ENCODE results near the gene CRCP.
"Not testable (repeated sequence)": the region's sequence is repeated elsewhere in the genome, so short reads cannot be mapped to it uniquely, and the experiment has no call there.

The CRCP gene

DNA sequence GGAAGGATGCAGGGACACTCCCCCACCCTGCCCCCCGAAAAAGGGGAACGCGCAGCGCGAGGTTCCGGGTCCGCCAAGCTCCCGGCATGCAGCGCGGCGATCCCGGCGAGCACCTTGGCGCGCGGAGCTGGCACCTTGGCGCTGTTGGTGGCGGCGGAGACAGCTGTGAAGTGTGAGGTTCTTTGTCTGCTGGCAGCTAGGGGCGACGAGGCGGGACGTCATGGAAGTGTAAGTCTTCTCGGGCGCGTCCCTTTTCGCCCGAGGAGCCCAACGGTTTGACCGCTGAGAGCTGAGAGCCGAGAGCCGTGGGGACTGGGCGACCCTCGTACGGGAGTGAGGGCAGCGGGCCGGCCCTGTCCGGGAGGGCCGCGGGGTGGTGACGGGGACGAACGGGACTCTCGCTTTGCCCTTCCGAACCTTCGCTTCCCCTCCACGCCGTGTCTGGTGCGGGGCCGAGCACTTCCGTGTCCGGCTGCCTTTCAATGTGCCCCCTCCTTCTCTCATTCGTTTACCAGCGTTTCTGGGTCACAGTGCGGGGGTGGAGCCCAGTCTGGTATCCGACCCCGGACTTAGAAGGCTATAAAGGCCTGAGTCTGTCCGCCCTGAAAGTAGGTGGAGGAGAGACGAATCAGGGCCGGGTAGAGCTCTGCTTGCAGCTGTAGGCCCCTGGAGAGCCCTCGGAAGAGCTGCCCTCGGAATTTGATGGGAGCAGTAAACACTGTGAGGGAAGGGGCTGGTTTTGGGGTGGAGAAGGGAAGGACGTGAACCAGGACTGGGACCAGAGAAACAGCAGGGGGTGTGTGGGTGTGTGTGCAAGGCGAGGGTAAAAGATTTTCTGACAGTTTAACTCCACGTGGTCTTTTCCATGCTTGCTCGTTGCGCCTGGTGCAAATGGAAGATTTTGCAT, at the start of gene CRCP:
Gene CRCP (plus strand): TSS at position 105 of the 907 bp plus-strand sequence. CDS start 116 bp downstream, at position 221.
- DNase-seq (ENCODE audit: low spot score) = peak; percentile 85

GRCh38 chr7:66069732-66070131, 44.9 kb upstream of the CRCP start:
- DNase-seq (ENCODE audit: low spot score) = no peak

DNA sequence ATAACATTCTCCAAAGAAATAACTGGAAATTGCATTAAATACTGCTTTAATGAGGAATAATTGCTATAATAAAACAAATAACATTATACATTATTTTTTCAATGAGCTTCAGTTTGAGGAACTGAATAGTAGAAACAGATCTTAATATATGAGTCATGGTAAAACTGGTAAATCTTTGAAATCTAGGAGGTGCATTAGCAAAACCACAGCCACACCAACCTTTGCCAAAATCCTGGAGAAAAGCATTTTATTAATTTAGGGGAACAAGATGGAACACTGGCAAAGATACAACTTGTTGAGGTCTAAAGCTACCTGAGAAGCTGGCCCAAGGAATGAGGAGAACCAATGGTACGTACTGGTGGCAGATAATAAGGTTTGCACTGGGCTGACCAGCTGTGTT, 44.4 kb upstream of the CRCP start:
- no peak for DNase-seq (ENCODE audit: low spot score)

GRCh38 chr7:66072208-66072607, 42.4 kb upstream of the CRCP start:
- not testable (repeated sequence) for DNase-seq (ENCODE audit: low spot score)

- peak; percentile 94 for DNase-seq (ENCODE audit: low spot score)
Measured at GRCh38 chr7:66075590-66076461, 38.8 kb upstream of the CRCP start, which contains the start of gene ASL. TSS of gene ASL (plus strand) at chr7:66075819. CDS start at chr7:66076082, 263 bp downstream.

GRCh38 chr7:66076462-66077329, 38.0 kb upstream of the CRCP start:
- DNase-seq (ENCODE audit: low spot score) = no peak

GRCh38 chr7:66078067-66078466, 36.6 kb upstream of the CRCP start:
- DNase-seq (ENCODE audit: low spot score) = no peak

- no peak for DNase-seq (ENCODE audit: low spot score)
Measured at GRCh38 chr7:66082083-66082482, 32.6 kb upstream of the CRCP start.

DNA sequence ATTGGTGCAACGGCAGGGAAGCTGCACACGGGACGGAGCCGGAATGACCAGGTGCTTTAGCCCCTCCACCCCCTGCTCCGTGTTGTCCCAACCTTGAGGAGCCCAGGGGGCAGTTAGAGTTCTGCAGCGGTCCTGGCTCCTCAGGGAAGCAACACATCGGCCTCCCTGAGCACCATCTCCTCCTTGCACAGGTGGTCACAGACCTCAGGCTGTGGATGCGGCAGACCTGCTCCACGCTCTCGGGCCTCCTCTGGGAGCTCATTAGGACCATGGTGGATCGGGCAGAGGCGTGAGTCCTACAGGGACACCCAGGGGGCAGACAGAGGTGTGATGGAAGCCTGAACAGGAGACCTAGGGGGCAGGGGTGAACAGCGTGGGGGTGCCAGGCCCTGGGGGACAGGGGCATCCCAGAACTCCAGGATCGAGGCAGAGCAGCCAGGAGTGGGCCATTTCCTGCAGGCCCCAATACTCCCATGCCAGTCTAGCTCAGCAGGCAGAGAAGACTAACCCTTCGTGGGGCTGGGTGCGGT, 31.7 kb upstream of the CRCP start:
- no peak for DNase-seq (ENCODE audit: low spot score)

- DNase-seq (ENCODE audit: low spot score) = no peak
Measured at GRCh38 chr7:66083677-66084076, 31.0 kb upstream of the CRCP start.

- no peak for DNase-seq (ENCODE audit: low spot score)
Measured at GRCh38 chr7:66088861-66089838, 25.5 kb upstream of the CRCP start.

DNA sequence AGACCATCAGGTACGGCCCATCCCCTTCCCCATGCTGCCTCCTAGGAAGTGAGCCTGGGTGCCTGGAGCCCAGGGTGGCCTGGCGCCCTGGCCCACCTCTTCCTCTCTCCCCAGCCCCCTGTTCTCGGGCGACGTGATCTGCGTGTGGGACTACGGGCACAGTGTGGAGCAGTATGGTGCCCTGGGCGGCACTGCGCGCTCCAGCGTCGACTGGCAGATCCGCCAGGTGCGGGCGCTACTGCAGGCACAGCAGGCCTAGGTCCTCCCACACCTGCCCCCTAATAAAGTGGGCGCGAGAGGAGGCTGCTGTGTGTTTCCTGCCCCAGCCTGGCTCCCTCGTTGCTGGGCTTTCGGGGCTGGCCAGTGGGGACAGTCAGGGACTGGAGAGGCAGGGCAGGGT, 22.0 kb upstream of the CRCP start:
- DNase-seq (ENCODE audit: low spot score) = no peak

- DNase-seq (ENCODE audit: low spot score) = no peak
Measured at GRCh38 chr7:66095010-66095409, 19.6 kb upstream of the CRCP start.

- no peak for DNase-seq (ENCODE audit: low spot score)
Measured at GRCh38 chr7:66099232-66099550, 15.5 kb upstream of the CRCP start.

- peak; percentile 96 for DNase-seq (ENCODE audit: low spot score)
Measured at GRCh38 chr7:66099551-66100407, 14.9 kb upstream of the CRCP start.

- peak; percentile 48 for DNase-seq (ENCODE audit: low spot score)
Measured at GRCh38 chr7:66100408-66101050, 14.1 kb upstream of the CRCP start.

DNA sequence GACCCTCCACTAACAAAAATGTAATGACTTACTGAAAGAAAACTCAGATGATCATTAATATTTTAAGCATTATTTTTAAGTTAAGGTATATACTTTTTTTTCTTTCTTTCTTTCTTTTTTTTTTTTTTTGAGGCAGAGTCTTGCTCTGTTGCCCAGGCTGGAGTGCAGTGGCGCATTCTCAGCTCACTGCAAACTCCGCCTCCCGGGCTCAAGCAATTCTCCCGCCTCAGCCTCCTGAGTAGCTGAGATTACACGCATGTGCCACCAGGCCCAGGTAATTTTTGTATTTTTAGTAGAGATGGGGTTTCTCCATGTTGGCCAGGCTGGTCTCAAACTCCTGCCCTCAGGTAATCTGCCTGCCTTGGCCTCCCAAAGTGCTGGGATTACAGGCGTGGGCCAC, 12.5 kb upstream of the CRCP start:
- not testable (repeated sequence) for DNase-seq (ENCODE audit: low spot score)

DNA sequence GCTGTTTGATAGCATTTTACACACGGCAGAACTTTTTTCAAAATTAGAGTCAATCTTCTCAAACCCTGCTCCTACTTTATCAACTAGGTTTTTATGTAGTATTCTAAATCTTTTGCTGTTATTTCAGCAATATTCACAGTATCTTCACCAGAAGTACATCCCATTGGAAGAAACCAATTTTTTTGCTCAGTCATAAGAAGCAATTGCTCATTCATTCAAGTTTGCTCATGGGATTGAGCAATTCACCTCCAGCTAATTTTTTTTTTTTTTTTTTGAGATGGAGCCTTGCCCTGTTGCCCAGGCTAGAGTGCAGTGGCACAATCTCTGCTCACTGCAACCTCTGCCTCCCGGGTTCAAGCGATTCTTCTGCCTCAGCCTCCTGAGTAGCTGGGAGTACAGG, 10.7 kb upstream of the CRCP start:
- peak; percentile 12 for DNase-seq (ENCODE audit: low spot score)

DNA sequence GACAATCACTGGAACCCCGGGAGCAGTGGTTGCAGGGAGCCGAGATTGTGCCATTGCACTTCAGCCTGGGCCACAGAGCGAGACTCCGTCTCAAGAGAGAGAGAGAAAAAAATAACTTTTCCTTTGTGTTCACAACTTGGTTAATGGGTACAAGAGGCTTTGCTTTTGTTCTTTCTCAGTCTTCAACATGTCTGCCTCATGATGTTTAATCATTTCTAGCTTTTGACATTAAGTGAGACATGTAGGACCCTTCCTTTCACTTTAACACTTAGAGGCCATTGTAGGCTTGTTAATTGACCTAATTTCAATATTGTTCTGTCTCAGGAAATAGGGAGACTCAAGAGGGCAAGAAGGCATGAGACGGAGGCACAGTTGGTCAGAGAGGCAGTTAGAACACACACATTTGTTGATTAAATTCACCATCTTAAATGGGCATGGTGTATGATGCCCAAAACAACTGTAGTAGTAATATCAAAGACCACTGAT, 9.3 kb upstream of the CRCP start:
- DNase-seq (ENCODE audit: low spot score) = peak; percentile 45
